Chondrocyte (in vitro differentiated cells): ENCODE results near the gene SIN3A. TPM values are rescaled to one million over a fixed set of nuclear protein-coding genes. Genes with fewer than 3 reads are reported as not detected.
A peak's percentile ranks its signal among the peaks of the same experiment; 100 is the strongest.
"Not testable (repeated sequence)": the region's sequence is repeated elsewhere in the genome, so short reads cannot be mapped to it uniquely, and the experiment has no call there.

Experiments used
- DNase-seq: peaks from one replicate; pipeline ENCODE4 v3.0.0; 2021; ENCODE audit warnings: mixed read lengths, low spot score
- H3K27ac Mint-ChIP-seq: one replicate; pipeline ENCODE4 v1.8.0; 2021; ENCODE audit warnings: mild to moderate bottlenecking, moderate library complexity, mixed read lengths; ENCODE audit not compliant: unreplicated experiment
- H3K27me3 Mint-ChIP-seq: 2 replicates; pipeline ENCODE4 v1.8.0; 2021; ENCODE audit warnings: low read depth, mixed read lengths
- H3K36me3 Mint-ChIP-seq: 2 replicates; pipeline ENCODE4 v1.8.0; 2021; ENCODE audit warnings: low read depth, mixed read lengths
- H3K4me1 Mint-ChIP-seq: 2 replicates; pipeline ENCODE4 v1.8.0; 2021; ENCODE audit warnings: low read depth, mild to moderate bottlenecking, mixed read lengths
- H3K4me3 Mint-ChIP-seq: one replicate; pipeline ENCODE4 v1.8.0; 2021; ENCODE audit warnings: mild to moderate bottlenecking, moderate library complexity, mixed read lengths; ENCODE audit not compliant: unreplicated experiment
- H3K9me3 Mint-ChIP-seq: 2 replicates; pipeline ENCODE4 v1.8.0; 2021; ENCODE audit warnings: low read depth, mixed read lengths
- CTCF ChIP-seq: fragments of 200-600 bp; sonication (generic); IDR thresholded peaks from 2 replicates; pipeline ENCODE4 v1.5.0; 2021; ENCODE audit warnings: antibody characterized with exemption, mild to moderate bottlenecking, moderate library complexity
- total RNA-seq: library from RNA; stranded (reverse); gene quantifications from 3 replicates; pipeline ENCODE4 v1.2.1, GENCODE V29; 2021

SIN3A gene
- total RNA-seq, 1 donor from 2014 or later = 44.9 TPM

- H3K4me1 Mint-ChIP-seq = no peaks in the 10 kb centered on the region
- peaks cover 21% of the 10 kb centered on the region for H3K36me3 Mint-ChIP-seq
- H3K9me3 Mint-ChIP-seq = peaks cover 9% of the 10 kb centered on the region
- no peaks in the 10 kb centered on the region for H3K27me3 Mint-ChIP-seq
- no peak overlapping the region for H3K4me3 Mint-ChIP-seq
- no peak overlapping the region for H3K27ac Mint-ChIP-seq
- TF ChIP-seq CTCF = no peak
- DNase-seq = no peak
Measured at GRCh38 chr15:75479670-75480069, 28.2 kb upstream of the SIN3A start.

GRCh38 chr15:75477094-75477493, 25.6 kb upstream of the SIN3A start:
- H3K27ac Mint-ChIP-seq, H3K9me3 Mint-ChIP-seq, H3K4me1 Mint-ChIP-seq, DNase-seq, H3K4me3 Mint-ChIP-seq, H3K27me3 Mint-ChIP-seq: not testable (repeated sequence)
- peaks cover 15% of the 10 kb centered on the region for H3K36me3 Mint-ChIP-seq

GRCh38 chr15:75468913-75469598, 17.6 kb upstream of the SIN3A start:
- DNase-seq = no peak
- peaks cover 43% of the 10 kb centered on the region for H3K36me3 Mint-ChIP-seq
- no peaks in the 10 kb centered on the region for H3K27me3 Mint-ChIP-seq
- H3K9me3 Mint-ChIP-seq = no peaks in the 10 kb centered on the region
- no peak overlapping the region for H3K27ac Mint-ChIP-seq
- no peaks in the 10 kb centered on the region for H3K4me1 Mint-ChIP-seq
- no peak overlapping the region for H3K4me3 Mint-ChIP-seq
- TF ChIP-seq CTCF = no peak

GRCh38 chr15:75460646-75461045, 9.2 kb upstream of the SIN3A start:
- no peak for TF ChIP-seq CTCF
- Mint-ChIP-seq H3K4me3 (no peak overlapping the region), H3K4me1 (peaks cover 35% of the 10 kb centered on the region), H3K27me3 (no peaks in the 10 kb centered on the region), H3K9me3 (no peaks in the 10 kb centered on the region), H3K36me3 (peaks cover 3% of the 10 kb centered on the region), H3K27ac (peak overlapping the region; percentile 92)
- DNase-seq = no peak

GRCh38 chr15:75459581-75459980, 8.1 kb upstream of the SIN3A start:
- no peaks in the 10 kb centered on the region for H3K27me3 Mint-ChIP-seq
- DNase-seq = no peak

More at GRCh38 chr15:75459581-75459980, 8.1 kb upstream of the SIN3A start:
- no peak overlapping the region for H3K27ac Mint-ChIP-seq
- no peak for TF ChIP-seq CTCF
- no peak overlapping the region for H3K4me3 Mint-ChIP-seq
- peaks cover 35% of the 10 kb centered on the region for H3K4me1 Mint-ChIP-seq
- no peaks in the 10 kb centered on the region for H3K9me3 Mint-ChIP-seq
- no peaks in the 10 kb centered on the region for H3K36me3 Mint-ChIP-seq
